Neural cell (in vitro differentiated cells): ENCODE results near the gene PLK2. TPM values are rescaled to one million over a fixed set of nuclear protein-coding genes. Genes with fewer than 3 reads are reported as not detected.

Experiments
- H2AFZ ChIP-seq: fragments of 200-600, 300-800 bp; sonication (generic), shearing (Covaris generic); 2 replicates; pipeline ENCODE4 v1.6.0; 2014; ENCODE audit warnings: low read depth, mild to moderate bottlenecking, antibody characterized with exemption, low read length, moderate library complexity
- H3F3A ChIP-seq: fragments of 200-600 bp; shearing (Covaris generic); 2 replicates; pipeline ENCODE4 v1.6.1; 2016; ENCODE audit warnings: mild to moderate bottlenecking, moderate library complexity, mixed read lengths, antibody characterized with exemption, low read length; ENCODE audit not compliant: insufficient read depth, poor library complexity, severe bottlenecking
- H3K27ac ChIP-seq: fragments of 200-600, 300-800 bp; sonication (generic), shearing (Covaris generic); 2 replicates; pipeline ENCODE4 v1.5.1; 2014; ENCODE audit warnings: mild to moderate bottlenecking, low read length, moderate library complexity
- H3K27me3 ChIP-seq: fragments of 300-800, 200-600 bp; sonication (generic), shearing (Covaris generic); 2 replicates; pipeline ENCODE4 v1.6.0; 2014; ENCODE audit warnings: mild to moderate bottlenecking, low read depth, low read length, moderate library complexity; ENCODE audit not compliant: insufficient read depth
- H3K36me3 ChIP-seq: fragments of 300-800, 200-600 bp; sonication (generic), shearing (Covaris generic); 2 replicates; pipeline ENCODE4 v1.5.1; 2014; ENCODE audit warnings: mild to moderate bottlenecking, antibody characterized with exemption, low read length, moderate library complexity; ENCODE audit not compliant: insufficient read depth
- H3K4me2 ChIP-seq: fragments of 300-800, 200-600 bp; sonication (generic), shearing (Covaris generic); 2 replicates; pipeline ENCODE4 v1.6.0; 2014; ENCODE audit warnings: mild to moderate bottlenecking, low read length
- H3K4me3 ChIP-seq: fragments of 300-800, 200-600 bp; sonication (generic), shearing (Covaris generic); 2 replicates; pipeline ENCODE4 v1.5.1; 2014; ENCODE audit warnings: mild to moderate bottlenecking, low read length, moderate library complexity
- H3K79me2 ChIP-seq: fragments of 200-600 bp; shearing (Covaris generic); replicated peaks from 2 replicates; pipeline ENCODE4 v1.6.0; 2014; ENCODE audit warnings: mild to moderate bottlenecking, low read length, moderate library complexity; ENCODE audit not compliant: insufficient read depth
- H3K9ac ChIP-seq: fragments of 300-800, 200-600 bp; sonication (generic), shearing (Covaris generic); 2 replicates; pipeline ENCODE4 v1.6.1; 2016; ENCODE audit warnings: mild to moderate bottlenecking, low read length, mixed read lengths
- H3K9me2 ChIP-seq: fragments of 200-600 bp; shearing (Covaris generic); 2 replicates; pipeline ENCODE4 v1.6.1; 2016; ENCODE audit warnings: mild to moderate bottlenecking, low read length, mixed read lengths; ENCODE audit not compliant: insufficient read depth
- H3K9me3 ChIP-seq: fragments of 200-600, 300-800 bp; sonication (generic), shearing (Covaris generic); 2 replicates; pipeline ENCODE4 v1.6.1; 2016; ENCODE audit warnings: mild to moderate bottlenecking, mixed run types, low read length, moderate library complexity, mixed read lengths
- H4K20me1 ChIP-seq: fragments of 200-600 bp; shearing (Covaris generic); 2 replicates; pipeline ENCODE4 v1.6.1; 2016; ENCODE audit warnings: mild to moderate bottlenecking, mixed run types; ENCODE audit not compliant: insufficient read depth
- CTCF ChIP-seq: fragments of 450-650 bp; IDR thresholded peaks from 2 replicates; pipeline ENCODE4 v1.5.1; 2014; ENCODE audit warnings: antibody characterized with exemption, mild to moderate bottlenecking, moderate library complexity; ENCODE audit not compliant: poor library complexity, severe bottlenecking
- EP300 ChIP-seq: fragments of 450-650 bp; conservative IDR thresholded peaks from 2 replicates; pipeline ENCODE4 v1.6.1; 2014; ENCODE audit warnings: antibody characterized with exemption, mild to moderate bottlenecking, moderate library complexity; ENCODE audit not compliant: poor library complexity, severe bottlenecking
- EZH2 ChIP-seq: fragments of 200-600, 300-800 bp; shearing (Covaris generic), sonication (generic); IDR thresholded peaks from 2 replicates; pipeline ENCODE4 v1.6.1; 2014; ENCODE audit warnings: antibody characterized with exemption, low read length, borderline replicate concordance, mild to moderate bottlenecking; ENCODE audit not compliant: insufficient read depth, poor library complexity, severe bottlenecking
- MXI1 ChIP-seq: fragments of 450-650 bp; conservative IDR thresholded peaks from 2 replicates; pipeline ENCODE4 v1.6.1; 2014; ENCODE audit warnings: antibody characterized with exemption, mild to moderate bottlenecking; ENCODE audit not compliant: poor library complexity, severe bottlenecking
- POLR2AphosphoS5 ChIP-seq: IDR thresholded peaks from 2 replicates; pipeline ENCODE4 v1.6.1; 2012
- RAD21 ChIP-seq: fragments of 450-650 bp; conservative IDR thresholded peaks from 2 replicates; pipeline ENCODE4 v1.6.1; 2014; ENCODE audit warnings: antibody characterized with exemption, mild to moderate bottlenecking, moderate library complexity
- SMC3 ChIP-seq: fragments of 450-650 bp; conservative IDR thresholded peaks from 2 replicates; pipeline ENCODE4 v1.6.1; 2014; ENCODE audit warnings: antibody characterized with exemption, mild to moderate bottlenecking, moderate library complexity; ENCODE audit not compliant: poor library complexity
- TAF1 ChIP-seq: IDR thresholded peaks from 2 replicates; pipeline ENCODE4 v1.6.1; 2012; ENCODE audit warnings: low read depth
- polyA plus RNA-seq: library from polyadenylated mRNA; depleted of rRNA; stranded (reverse); fragments of >200 nt; gene quantifications from 2 replicates; pipeline ENCODE4 v1.2.3, GENCODE V29; 2014
- TF ChIP-seq, protein P1 (sequence below): IDR thresholded peaks from 2 replicates; pipeline ENCODE4 v1.6.1; 2012; ENCODE audit warnings: borderline replicate concordance

The PLK2 gene
- polyA plus RNA-seq, 1 donor from 2014 or later: 309 TPM

GRCh38 chr5:58406394-58406793 is 53.5 kb downstream of the PLK2 start:
- H3K4me3 ChIP-seq: no peak overlapping the region
- no peak overlapping the region for H3K9ac ChIP-seq
- H3K9me3 ChIP-seq: no peaks in the 10 kb centered on the region
- H3K4me2 ChIP-seq: no peak overlapping the region
- H4K20me1 ChIP-seq: no peaks in the 10 kb centered on the region
- no peak overlapping the region for H2AFZ ChIP-seq
- TF ChIP-seq POLR2AphosphoS5: no peak
- no peaks in the 10 kb centered on the region for H3K36me3 ChIP-seq
- H3F3A ChIP-seq: no peaks in the 10 kb centered on the region
- no peaks in the 10 kb centered on the region for H3K9me2 ChIP-seq
- H3K27ac ChIP-seq: no peak overlapping the region
- H3K79me2 ChIP-seq: no peaks in the 10 kb centered on the region
- H3K27me3 ChIP-seq: no peaks in the 10 kb centered on the region

GRCh38 chr5:58405175-58405574 is 54.7 kb downstream of the PLK2 start:
- Histone ChIP-seq H3K36me3 (no peaks in the 10 kb centered on the region), H3K79me2 (no peaks in the 10 kb centered on the region), H3K9me2 (no peaks in the 10 kb centered on the region), H3K4me3 (no peak overlapping the region), H3F3A (no peaks in the 10 kb centered on the region), H4K20me1 (no peaks in the 10 kb centered on the region), H3K9me3 (no peaks in the 10 kb centered on the region), H3K27ac (no peak overlapping the region), H3K4me2 (no peak overlapping the region), H3K9ac (no peak overlapping the region), H3K27me3 (no peaks in the 10 kb centered on the region), H2AFZ (no peak overlapping the region)
- TF ChIP-seq SMC3 (no peak), POLR2AphosphoS5 (no peak), MXI1 (no peak), EZH2 (no peak), EP300 (no peak), RAD21 (no peak), CTCF (no peak), TAF1 (no peak)
- TF ChIP-seq, protein P1, sequence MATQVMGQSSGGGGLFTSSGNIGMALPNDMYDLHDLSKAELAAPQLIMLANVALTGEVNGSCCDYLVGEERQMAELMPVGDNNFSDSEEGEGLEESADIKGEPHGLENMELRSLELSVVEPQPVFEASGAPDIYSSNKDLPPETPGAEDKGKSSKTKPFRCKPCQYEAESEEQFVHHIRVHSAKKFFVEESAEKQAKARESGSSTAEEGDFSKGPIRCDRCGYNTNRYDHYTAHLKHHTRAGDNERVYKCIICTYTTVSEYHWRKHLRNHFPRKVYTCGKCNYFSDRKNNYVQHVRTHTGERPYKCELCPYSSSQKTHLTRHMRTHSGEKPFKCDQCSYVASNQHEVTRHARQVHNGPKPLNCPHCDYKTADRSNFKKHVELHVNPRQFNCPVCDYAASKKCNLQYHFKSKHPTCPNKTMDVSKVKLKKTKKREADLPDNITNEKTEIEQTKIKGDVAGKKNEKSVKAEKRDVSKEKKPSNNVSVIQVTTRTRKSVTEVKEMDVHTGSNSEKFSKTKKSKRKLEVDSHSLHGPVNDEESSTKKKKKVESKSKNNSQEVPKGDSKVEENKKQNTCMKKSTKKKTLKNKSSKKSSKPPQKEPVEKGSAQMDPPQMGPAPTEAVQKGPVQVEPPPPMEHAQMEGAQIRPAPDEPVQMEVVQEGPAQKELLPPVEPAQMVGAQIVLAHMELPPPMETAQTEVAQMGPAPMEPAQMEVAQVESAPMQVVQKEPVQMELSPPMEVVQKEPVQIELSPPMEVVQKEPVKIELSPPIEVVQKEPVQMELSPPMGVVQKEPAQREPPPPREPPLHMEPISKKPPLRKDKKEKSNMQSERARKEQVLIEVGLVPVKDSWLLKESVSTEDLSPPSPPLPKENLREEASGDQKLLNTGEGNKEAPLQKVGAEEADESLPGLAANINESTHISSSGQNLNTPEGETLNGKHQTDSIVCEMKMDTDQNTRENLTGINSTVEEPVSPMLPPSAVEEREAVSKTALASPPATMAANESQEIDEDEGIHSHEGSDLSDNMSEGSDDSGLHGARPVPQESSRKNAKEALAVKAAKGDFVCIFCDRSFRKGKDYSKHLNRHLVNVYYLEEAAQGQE: no peak

GRCh38 chr5:58404734-58405133 is 55.2 kb downstream of the PLK2 start:
- H2AFZ ChIP-seq: no peak overlapping the region

More at GRCh38 chr5:58404734-58405133, 55.2 kb downstream of the PLK2 start:
- no peaks in the 10 kb centered on the region for H3K27me3 ChIP-seq
- H3K9ac ChIP-seq: no peak overlapping the region
- TF ChIP-seq POLR2AphosphoS5: no peak
- TF ChIP-seq EZH2: no peak
- TF ChIP-seq, protein P1: no peak
- H3K36me3 ChIP-seq: no peaks in the 10 kb centered on the region
- no peaks in the 10 kb centered on the region for H3F3A ChIP-seq
- H3K79me2 ChIP-seq: no peaks in the 10 kb centered on the region
- no peak overlapping the region for H3K4me2 ChIP-seq
- no peak overlapping the region for H3K4me3 ChIP-seq
- no peaks in the 10 kb centered on the region for H3K9me3 ChIP-seq
- no peak overlapping the region for H3K27ac ChIP-seq
- H4K20me1 ChIP-seq: no peaks in the 10 kb centered on the region
- no peaks in the 10 kb centered on the region for H3K9me2 ChIP-seq
